Testis (tissue), 3 donors: ENCODE data around the gene AURKA. TPM values are rescaled to one million over a fixed set of nuclear protein-coding genes. Genes with fewer than 3 reads are reported as not detected.

ENCODE experiments used
- DNase-seq: peaks from one replicate; pipeline ENCODE4 v3.0.0-alpha.2; 2019
- H3K27ac ChIP-seq, 2 donors: fragments of 200-600 bp; sonication (generic); one replicate each; pipeline ENCODE4 v1.5.1; 2019
- H3K27me3 ChIP-seq: fragments of 200-600 bp; sonication (generic); one replicate; pipeline ENCODE4 v1.5.1; 2019
- H3K36me3 ChIP-seq: fragments of 200-600 bp; sonication (generic); one replicate; pipeline ENCODE4 v1.5.1; 2017; ENCODE audit warnings: low read depth; ENCODE audit errors: missing control alignments
- H3K4me1 ChIP-seq: fragments of 200-600 bp; sonication (generic); one replicate; pipeline ENCODE4 v1.5.1; 2019
- H3K4me3 ChIP-seq, 2 donors: fragments of 200-600 bp; sonication (generic); one replicate each; pipeline ENCODE4 v1.5.1; 2017 to 2019
- H3K9me3 ChIP-seq: fragments of 200-600 bp; sonication (generic); one replicate; pipeline ENCODE4 v1.5.1; 2017
- POLR2A ChIP-seq: fragments of 450-650 bp; IDR thresholded peaks from one replicate; pipeline ENCODE4 v1.6.1; 2017; ENCODE audit warnings: antibody characterized with exemption, mild to moderate bottlenecking, moderate library complexity
- WGBS, 2 donors: methylation state at CpG; one replicate each; pipeline ENCODE4 v1.1.5; 2018; 5-methylcytosine and 5-hydroxymethylcytosine counted together
- intact Hi-C: fragments of 100-400 bp; cut with DNase I; formaldehyde crosslinking; loops from one replicate; pipeline ENCODE4 v1.15.1; 2023; ENCODE audit warnings: low total_unique reads
- polyA plus RNA-seq: library from polyadenylated mRNA; stranded (reverse); fragments of 350-450 nt; fragmentation: Illumina TruSeq; extraction: RNeasy Lipid Tissue Mini Kit (QIAGEN cat#74804); gene quantifications from one replicate; pipeline ENCODE4 v1.2.3, GENCODE V29; 2014; ENCODE audit warnings: low read depth, low replicate concordance; ENCODE audit not compliant: insufficient read depth
- total RNA-seq, 2 donors: library from RNA; depleted of rRNA; stranded (reverse); fragments of >200 nt; gene quantifications; one replicate each; pipeline ENCODE4 v1.2.3, GENCODE V29; 2016
- TF ChIP-seq, protein P1 (sequence below), 3 experiments: fragments of 450-650 bp in 2 of 3; fragments of 200-600 bp in 1 of 3; sonication (generic) in 1 of 3; IDR thresholded peaks; one replicate each; pipeline ENCODE4 v1.5.1; 2016 to 2019; ENCODE audit warnings: antibody characterized with exemption in 3 of 3, mild to moderate bottlenecking in 2 of 3, moderate library complexity in 1 of 3

Gene AURKA
- total and polyA plus RNA-seq, 3 donors from 2014 or later: 27.2 to 87.6 (median 35.4) TPM

DNA sequence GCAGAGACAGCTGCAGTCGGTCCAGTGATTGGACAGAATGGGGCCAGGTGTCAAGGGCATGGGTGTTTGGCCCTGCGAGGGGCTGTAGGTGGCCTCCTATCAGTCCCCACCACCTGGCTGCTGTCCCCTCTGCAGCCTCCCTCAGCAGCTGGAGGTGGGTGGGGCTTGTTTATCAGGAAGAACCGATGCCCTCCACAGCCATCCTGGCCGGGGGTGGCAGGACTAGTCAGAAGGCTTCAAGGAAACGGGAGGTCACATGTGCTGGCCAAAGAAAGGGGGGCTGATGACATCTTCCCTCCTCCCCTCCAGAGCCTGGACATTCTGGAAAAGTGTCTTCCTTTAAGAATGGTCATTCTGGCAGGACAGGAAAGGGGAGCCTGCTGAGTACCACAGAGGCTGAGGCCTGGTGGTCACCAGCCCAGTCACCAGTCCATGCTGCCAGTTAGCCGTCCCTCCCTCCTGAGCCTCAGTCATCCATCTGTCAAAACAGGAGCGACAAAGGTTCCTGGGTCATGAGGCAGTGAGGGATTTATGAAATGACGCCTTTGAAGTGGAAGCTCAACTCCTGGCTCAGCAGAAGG is 29.1 kb downstream of the AURKA start:
- H3K4me3 ChIP-seq: no peak overlapping the region
- DNase-seq: no peak
- no peaks in the 10 kb centered on the region for H3K36me3 ChIP-seq
- H3K9me3 ChIP-seq: no peaks in the 10 kb centered on the region
- intact Hi-C loops: no loop called here
- H3K27me3 ChIP-seq: no peaks in the 10 kb centered on the region
- H3K4me1 ChIP-seq: peaks cover 22% of the 10 kb centered on the region
- H3K27ac ChIP-seq: peak overlapping the region in 1 of 2 donors; percentile 64
- WGBS, 2 donors: 47 to 52% methylated on average over 7 to 8 of the region's 8 CpGs
- TF ChIP-seq, protein P1, sequence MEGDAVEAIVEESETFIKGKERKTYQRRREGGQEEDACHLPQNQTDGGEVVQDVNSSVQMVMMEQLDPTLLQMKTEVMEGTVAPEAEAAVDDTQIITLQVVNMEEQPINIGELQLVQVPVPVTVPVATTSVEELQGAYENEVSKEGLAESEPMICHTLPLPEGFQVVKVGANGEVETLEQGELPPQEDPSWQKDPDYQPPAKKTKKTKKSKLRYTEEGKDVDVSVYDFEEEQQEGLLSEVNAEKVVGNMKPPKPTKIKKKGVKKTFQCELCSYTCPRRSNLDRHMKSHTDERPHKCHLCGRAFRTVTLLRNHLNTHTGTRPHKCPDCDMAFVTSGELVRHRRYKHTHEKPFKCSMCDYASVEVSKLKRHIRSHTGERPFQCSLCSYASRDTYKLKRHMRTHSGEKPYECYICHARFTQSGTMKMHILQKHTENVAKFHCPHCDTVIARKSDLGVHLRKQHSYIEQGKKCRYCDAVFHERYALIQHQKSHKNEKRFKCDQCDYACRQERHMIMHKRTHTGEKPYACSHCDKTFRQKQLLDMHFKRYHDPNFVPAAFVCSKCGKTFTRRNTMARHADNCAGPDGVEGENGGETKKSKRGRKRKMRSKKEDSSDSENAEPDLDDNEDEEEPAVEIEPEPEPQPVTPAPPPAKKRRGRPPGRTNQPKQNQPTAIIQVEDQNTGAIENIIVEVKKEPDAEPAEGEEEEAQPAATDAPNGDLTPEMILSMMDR (IDR thresholded peaks at IDR 0.05): no peak
- no peak for TF ChIP-seq POLR2A

DNA sequence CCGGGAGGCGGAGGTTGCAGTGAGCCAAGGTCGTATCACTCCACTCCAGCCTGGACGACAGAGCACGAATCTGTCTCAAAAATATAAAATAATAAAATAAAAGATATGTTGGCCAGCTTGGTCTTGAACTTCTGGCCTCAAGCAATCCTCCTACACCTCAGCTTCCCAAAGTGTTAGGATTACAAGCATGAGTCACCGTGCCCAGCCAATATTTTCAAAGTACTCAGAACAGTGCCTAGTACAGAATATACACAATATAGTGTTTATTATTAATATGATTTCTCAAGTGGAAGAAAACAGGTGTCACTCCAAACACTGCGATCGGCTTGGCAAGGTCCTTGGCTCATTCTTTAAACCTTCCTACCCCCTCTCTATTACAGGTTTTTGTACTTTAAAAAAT is 30.1 kb downstream of the AURKA start:
- intact Hi-C loops: no loop called here
- no peak for TF ChIP-seq POLR2A
- TF ChIP-seq, protein P1 (IDR thresholded peaks at IDR 0.05): no peak
- no peaks in the 10 kb centered on the region for H3K9me3 ChIP-seq
- no peaks in the 10 kb centered on the region for H3K36me3 ChIP-seq
- no peak overlapping the region for H3K4me3 ChIP-seq
- no peak for DNase-seq
- peak overlapping the region in 1 of 2 donors; percentile 64 for H3K27ac ChIP-seq
- H3K4me1 ChIP-seq: peaks cover 22% of the 10 kb centered on the region
- 51 to 62% methylated on average over 8 of the region's 8 CpGs for WGBS, 2 donors
- no peaks in the 10 kb centered on the region for H3K27me3 ChIP-seq

DNA sequence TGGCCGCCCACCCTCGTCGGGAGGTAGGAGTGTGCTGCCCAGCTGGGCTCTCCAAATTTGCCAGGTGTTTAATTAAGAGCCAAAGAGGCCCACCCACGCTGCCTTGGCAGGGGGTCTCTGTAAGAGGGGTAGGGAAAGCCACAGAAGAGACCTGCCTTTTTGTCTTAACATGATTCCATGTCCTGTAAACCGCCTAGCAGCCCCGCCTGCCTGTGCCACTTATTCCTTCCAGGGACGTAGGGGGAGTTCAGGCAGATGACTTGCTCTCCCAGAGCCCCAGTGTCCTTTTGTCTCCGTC is 31.2 kb downstream of the AURKA start:
- H3K36me3 ChIP-seq: no peaks in the 10 kb centered on the region
- no peaks in the 10 kb centered on the region for H3K9me3 ChIP-seq
- DNase-seq: no peak
- 56 to 62% methylated on average over 8 of the region's 8 CpGs for WGBS, 2 donors
- TF ChIP-seq, protein P1 (IDR thresholded peaks at IDR 0.05): no peak
- TF ChIP-seq POLR2A: no peak
- no peak overlapping the region for H3K4me3 ChIP-seq
- peaks cover 22% of the 10 kb centered on the region for H3K4me1 ChIP-seq
- peak overlapping the region; percentile 24 to 88 for H3K27ac ChIP-seq
- no peaks in the 10 kb centered on the region for H3K27me3 ChIP-seq
- intact Hi-C loops: no loop called here

DNA sequence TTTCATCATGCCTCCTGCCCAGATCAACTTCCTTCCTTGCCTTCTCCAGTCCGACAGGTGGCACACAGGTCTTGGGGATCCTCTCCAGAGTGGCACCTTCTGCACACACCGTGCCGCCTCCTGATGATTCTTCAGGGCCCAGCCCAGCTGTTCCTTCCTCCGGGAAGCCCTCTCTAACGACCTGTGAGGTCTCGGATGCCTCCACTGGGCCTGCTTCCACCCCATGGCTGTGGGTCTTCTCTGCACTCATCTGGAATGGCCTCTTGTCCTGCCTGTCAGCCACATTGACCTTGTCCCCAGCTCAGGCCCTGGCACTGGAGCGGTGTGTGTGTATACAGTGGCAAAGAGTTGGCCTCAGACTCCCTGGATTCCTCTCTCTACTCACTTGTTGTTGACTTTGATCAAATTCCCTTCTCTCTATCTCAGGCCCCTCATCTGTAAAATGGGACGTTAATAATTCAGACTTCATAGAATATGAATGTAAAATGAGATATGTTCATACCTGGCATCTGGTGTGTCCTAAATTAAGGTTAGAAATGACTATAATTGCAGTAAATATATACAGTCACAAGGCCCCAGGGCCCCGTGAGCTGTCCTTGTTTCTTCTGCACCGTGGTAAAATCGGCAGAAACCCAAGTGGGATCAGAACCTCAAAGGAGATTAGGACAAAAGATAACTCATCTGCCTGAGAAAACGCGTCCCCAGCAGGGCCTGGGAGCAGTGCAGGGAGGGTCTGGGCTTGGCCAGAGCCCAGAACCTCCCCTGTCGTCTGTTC is 31.7 kb downstream of the AURKA start:
- no peaks in the 10 kb centered on the region for H3K9me3 ChIP-seq
- H3K4me1 ChIP-seq: peaks cover 22% of the 10 kb centered on the region
- no peaks in the 10 kb centered on the region for H3K36me3 ChIP-seq
- H3K27me3 ChIP-seq: no peaks in the 10 kb centered on the region
- WGBS, 2 donors: 26 to 34% methylated on average over 14 of the region's 14 CpGs
- TF ChIP-seq, protein P1 (IDR thresholded peaks at IDR 0.05): no peak
- TF ChIP-seq POLR2A: no peak
- H3K4me3 ChIP-seq: peak overlapping the region; percentile 79 to 98
- DNase-seq: no peak
- peak overlapping the region; percentile 24 to 88 for H3K27ac ChIP-seq
- intact Hi-C loops: no loop called here
